ENCODE measurements around the gene SLC26A8. TPM values are rescaled to one million over a fixed set of nuclear protein-coding genes. Genes with fewer than 3 reads are reported as not detected.

The SLC26A8 gene
- total RNA-seq, 1 experiment from 2014 or later: not detected

DNA sequence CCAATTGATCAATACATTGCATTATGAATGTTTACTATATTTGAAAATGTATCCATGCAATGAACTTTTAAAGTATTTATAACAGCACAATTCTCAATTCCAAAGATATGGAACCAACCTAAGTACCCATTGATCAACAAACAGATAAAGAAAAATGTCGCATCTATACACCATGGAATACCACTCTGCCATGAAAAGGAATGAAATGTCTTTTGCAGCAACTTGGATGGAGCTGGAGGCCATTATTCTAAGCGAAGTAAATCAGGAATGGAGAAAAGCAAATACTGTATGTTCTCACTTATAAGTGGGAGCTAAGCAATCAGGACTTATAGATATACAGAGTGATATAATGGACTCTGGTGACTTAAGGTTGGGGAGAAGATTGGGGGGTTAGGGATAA lies 126.4 kb downstream of the SLC26A8 start:
- no peak for TF ChIP-seq CTCF (IDR thresholded peaks at IDR 0.05)
- TF ChIP-seq POLR2AphosphoS5 (IDR thresholded peaks at IDR 0.05; ENCODE audit: low read depth, low read length): no peak
- no peak for TF ChIP-seq TCF7L2 (IDR thresholded peaks at IDR 0.05; ENCODE audit: low read depth, low read length)
- no peak for TF ChIP-seq SIN3A (IDR thresholded peaks at IDR 0.05; ENCODE audit: borderline replicate concordance, insufficient read depth, low read depth, low read length)
- TF ChIP-seq REST (IDR thresholded peaks at IDR 0.05; ENCODE audit: insufficient read depth in 1 of 2, low read depth in 2 of 2, low read length in 1 of 2): no peak
- ATAC-seq (no peak), DNase-seq (ENCODE audit: low read depth, low spot score) (no peak)
- Histone ChIP-seq H3K4me3 (ENCODE audit: low read depth in 2 of 2, low read length in 2 of 2) (no peak overlapping the region), H3K27me3 (ENCODE audit: control insufficient read depth, insufficient read depth, low read length) (no peaks in the 10 kb centered on the region), H3K27ac (ENCODE audit: low read length) (no peak overlapping the region), H3K36me3 (ENCODE audit: control insufficient read depth, insufficient read depth, low read length) (0 out of 2 replicates have a peak, but pooled peaks cover 2% of the 10 kb centered on the region), H3K4me1 (ENCODE audit: control insufficient read depth, insufficient read depth, low read length) (no peaks in the 10 kb centered on the region), H3K9me3 (ENCODE audit: control insufficient read depth, insufficient read depth, low read depth, low read length) (no peaks in the 10 kb centered on the region)
- in situ Hi-C loops (cut with HindIII; ENCODE audit: low pct_unique_long_range_greater_than_20kb, low sequenced_read_pairs): no loop called here
- BruUV-seq (replicated peaks): no TSS peak
- intact Hi-C loops (cut with micrococcal nuclease; ENCODE audit: unreplicated experiment): no loop called here
- CTCF ChIA-PET: no interaction called here
- POLR2A ChIA-PET: no interaction called here

DNA sequence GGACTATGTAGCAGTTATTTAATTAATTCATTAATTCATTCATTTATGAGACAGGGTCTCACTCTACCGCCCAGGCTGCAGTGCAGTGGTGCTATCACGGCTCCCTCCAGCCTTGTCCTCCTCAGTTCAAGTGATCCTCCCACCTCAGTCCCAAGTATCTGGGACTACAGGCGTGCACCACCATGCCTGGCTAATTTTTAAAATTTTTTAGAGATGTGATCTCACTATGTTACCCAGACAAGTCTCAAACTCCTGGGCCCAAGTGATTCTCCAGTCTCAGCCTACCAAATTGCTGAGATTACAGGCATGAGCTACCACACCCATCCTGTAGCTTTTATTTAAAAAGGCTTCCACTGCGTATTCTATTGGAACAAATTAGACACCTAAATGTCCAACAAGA lies 127.0 kb downstream of the SLC26A8 start:
- CTCF ChIA-PET: no interaction called here
- H3K27me3 ChIP-seq (ENCODE audit: control insufficient read depth, insufficient read depth, low read length): no peaks in the 10 kb centered on the region
- ATAC-seq (no peak), DNase-seq (ENCODE audit: low read depth, low spot score) (no peak)
- no peak overlapping the region for H3K4me3 ChIP-seq (ENCODE audit: low read depth in 2 of 2, low read length in 2 of 2)
- H3K27ac ChIP-seq (ENCODE audit: low read length): no peak overlapping the region
- H3K4me1 ChIP-seq (ENCODE audit: control insufficient read depth, insufficient read depth, low read length): no peaks in the 10 kb centered on the region
- intact Hi-C loops (cut with micrococcal nuclease; ENCODE audit: unreplicated experiment): no loop called here
- BruUV-seq (replicated peaks): no TSS peak
- in situ Hi-C loops (cut with HindIII; ENCODE audit: low pct_unique_long_range_greater_than_20kb, low sequenced_read_pairs): no loop called here
- no peaks in the 10 kb centered on the region for H3K36me3 ChIP-seq (ENCODE audit: control insufficient read depth, insufficient read depth, low read length)
- no peaks in the 10 kb centered on the region for H3K9me3 ChIP-seq (ENCODE audit: control insufficient read depth, insufficient read depth, low read depth, low read length)
- no peak for TF ChIP-seq REST (IDR thresholded peaks at IDR 0.05; ENCODE audit: insufficient read depth in 1 of 2, low read depth in 2 of 2, low read length in 1 of 2)
- POLR2A ChIA-PET: no interaction called here

All from Panc1 (cell line).